GM15510 (cell line): ENCODE measurements around the gene IL26.

Experiments
- POLR2A ChIP-seq: IDR thresholded peaks from 3 replicates; pipeline ENCODE4 v1.6.1; 2011; ENCODE audit warnings: borderline replicate concordance; ENCODE audit not compliant: insufficient read length; ENCODE audit errors: extremely low read depth

Gene IL26

DNA sequence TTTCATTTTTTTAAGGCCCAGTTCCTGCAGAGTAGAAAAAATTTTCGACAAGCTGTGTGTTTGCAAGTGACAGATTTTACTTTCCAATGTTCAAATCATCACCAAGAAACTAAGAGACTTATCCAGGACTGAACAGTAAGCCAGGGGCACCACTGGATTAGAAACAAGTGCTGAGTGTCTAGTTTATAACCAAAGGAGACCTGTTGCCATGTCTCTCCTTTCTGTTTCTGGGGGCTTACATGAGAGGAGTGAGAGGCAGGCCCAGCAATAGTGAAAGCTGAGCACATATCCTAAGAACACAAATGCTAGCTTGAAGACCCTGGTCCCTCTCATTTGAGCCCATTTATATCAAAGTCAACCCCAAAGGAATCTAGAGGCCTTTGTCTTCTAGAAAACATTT, 69.0 kb downstream of the IL26 start:
- TF ChIP-seq POLR2A: no peak

DNA sequence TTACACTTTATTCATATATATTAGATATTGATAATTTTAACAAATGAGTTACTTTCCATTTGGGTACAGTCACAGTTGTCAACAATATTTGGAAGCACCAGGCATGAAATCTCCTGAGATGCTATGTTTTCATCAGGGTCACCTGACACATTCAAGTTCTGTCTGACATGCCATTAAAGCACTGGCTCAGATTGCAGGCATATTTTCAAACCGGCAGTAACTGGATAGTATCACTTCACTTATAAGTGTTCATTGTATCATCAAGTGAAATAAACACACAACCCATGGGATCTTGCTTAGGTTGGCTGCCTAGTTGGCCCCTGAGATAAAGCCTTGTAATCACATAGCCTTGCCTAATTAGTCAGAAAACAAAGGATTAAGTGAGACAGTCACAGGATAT, 70.8 kb downstream of the IL26 start:
- TF ChIP-seq POLR2A: no peak
